Measurements from ENCODE around the gene ROR1.

GRCh38 chr1:63779338-63780211 is 5.8 kb downstream of the ROR1 start:
- TF ChIP-seq CTCF (conservative IDR thresholded peaks at IDR 0.05 in 1 of 2, IDR thresholded peaks at IDR 0.05 in 1 of 2; ENCODE audit: low read depth in 1 of 2, low read length in 2 of 2) (no peak), EZH2 (IDR thresholded peaks at IDR 0.05; ENCODE audit: low read length, missing control alignments) (no peak)
